Activated naive CD4-positive, alpha-beta T cell treated with anti-CD3 and anti-CD28 coated beads, Interleukin-2, amount 50 U/mL, for 72 hours (primary cell): ENCODE measurements around the gene VTI1A. TPM values are rescaled to one million over a fixed set of nuclear protein-coding genes. Genes with fewer than 3 reads are reported as not detected.
"Not testable (repeated sequence)": the region's sequence is repeated elsewhere in the genome, so short reads cannot be mapped to it uniquely, and the experiment has no call there.

Source experiments
- ATAC-seq, 2 donors: fragments of 150-1000 bp; cut with Tn5 transposase; 2 replicates each; pipeline ENCODE4 v1.10.0; 2021; ENCODE audit warnings: mild to moderate bottlenecking in 2 of 2, moderate library complexity in 2 of 2
- DNase-seq, 2 donors: peaks; one replicate each; pipeline ENCODE4 v3.0.0; 2021 to 2022; ENCODE audit warnings: low spot score in 2 of 2
- H3K27ac Mint-ChIP-seq, 2 donors: one replicate each; pipeline ENCODE4 v1.8.0; 2022; ENCODE audit warnings: mild to moderate bottlenecking in 2 of 2, mixed read lengths in 2 of 2
- H3K36me3 Mint-ChIP-seq, 2 donors: one replicate each; pipeline ENCODE4 v1.8.0; 2022; ENCODE audit warnings: mixed read lengths in 2 of 2
- H3K9me3 Mint-ChIP-seq, 2 donors: one replicate each; pipeline ENCODE4 v1.8.0; 2022; ENCODE audit warnings: mixed read lengths in 2 of 2
- total RNA-seq, 2 donors: library from RNA; stranded (reverse); gene quantifications; one replicate each; pipeline ENCODE4 v1.2.3, GENCODE V29; 2022

Gene VTI1A
- total RNA-seq, 2 donors from 2014 or later = 39.7 to 40.8 TPM

DNA sequence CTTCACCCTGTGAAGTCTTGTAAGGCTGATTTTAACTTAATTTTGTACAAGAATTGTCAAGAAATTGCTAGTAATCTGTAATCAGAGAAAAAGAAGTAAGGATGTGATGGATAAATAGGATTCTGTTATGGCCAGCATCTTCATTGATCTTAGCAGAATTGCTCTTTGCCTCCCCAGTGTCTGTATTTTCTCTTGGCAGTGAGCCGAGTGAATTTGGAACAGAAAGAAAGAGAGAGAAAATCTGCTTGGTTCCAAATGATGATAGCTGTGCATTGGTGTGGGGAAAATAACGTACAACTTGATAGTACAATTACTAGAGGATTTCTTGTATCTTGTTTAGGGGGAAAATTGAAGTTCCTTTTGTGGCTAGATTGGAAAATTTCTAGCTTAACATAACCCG lies 34.6 kb downstream of the VTI1A start:
- Mint-ChIP-seq H3K27ac (no peak overlapping the region), H3K36me3 (no peaks in the 10 kb centered on the region), H3K9me3 (no peaks in the 10 kb centered on the region)
- ATAC-seq (no peak), DNase-seq (no peak)

DNA sequence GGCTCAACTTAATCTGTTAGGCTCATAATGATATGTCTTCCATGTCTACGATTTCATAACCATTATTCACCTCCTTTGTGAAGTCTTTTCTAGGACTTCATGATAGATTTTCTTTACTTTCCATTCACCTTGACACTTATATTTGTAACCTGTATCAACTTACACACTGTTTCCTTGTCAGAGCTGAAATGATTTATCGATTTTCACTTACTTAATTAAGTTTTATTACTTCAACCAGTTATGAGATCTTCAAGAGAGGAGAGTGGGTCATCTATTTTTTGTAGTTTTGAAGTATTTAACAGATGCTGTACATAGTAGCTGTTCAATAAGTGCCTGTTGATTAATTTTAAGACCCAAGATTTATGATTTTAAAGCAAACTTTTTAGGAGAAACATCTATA lies 37.4 kb downstream of the VTI1A start:
- H3K27ac Mint-ChIP-seq = no peak overlapping the region
- ATAC-seq (no peak), DNase-seq (no peak)
- no peaks in the 10 kb centered on the region for H3K9me3 Mint-ChIP-seq
- H3K36me3 Mint-ChIP-seq = no peaks in the 10 kb centered on the region

GRCh38 chr10:112487964-112488363 lies 40.9 kb downstream of the VTI1A start:
- Mint-ChIP-seq H3K27ac (no peak overlapping the region), H3K9me3 (no peaks in the 10 kb centered on the region), H3K36me3 (no peaks in the 10 kb centered on the region)
- DNase-seq = no peak
- ATAC-seq = no peak

DNA sequence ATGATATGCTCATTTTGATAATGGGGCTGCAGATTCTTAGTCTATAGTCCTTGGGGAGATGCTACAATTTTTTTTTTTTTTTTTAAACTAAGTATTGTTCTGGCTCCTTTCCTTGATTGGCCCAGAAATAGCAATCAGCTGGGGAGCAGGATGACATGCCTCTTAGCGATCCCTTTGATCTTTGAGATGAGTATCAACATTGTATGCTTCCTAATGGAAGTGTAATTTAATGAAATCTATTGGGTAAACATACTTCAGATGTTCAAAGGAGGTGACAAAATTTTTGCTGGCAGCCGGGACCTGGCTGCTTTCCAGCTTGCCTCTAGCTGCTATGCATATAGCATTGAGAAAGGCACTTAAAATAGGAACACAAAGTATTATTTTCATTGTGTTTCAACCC lies 43.5 kb downstream of the VTI1A start:
- DNase-seq (no peak), ATAC-seq (no peak)
- Mint-ChIP-seq H3K9me3 (no peaks in the 10 kb centered on the region), H3K36me3 (no peaks in the 10 kb centered on the region), H3K27ac (no peak overlapping the region)

GRCh38 chr10:112491144-112491543 lies 44.1 kb downstream of the VTI1A start:
- no peak overlapping the region for H3K27ac Mint-ChIP-seq

GRCh38 chr10:112492736-112493135 lies 45.7 kb downstream of the VTI1A start:
- no peaks in the 10 kb centered on the region for H3K9me3 Mint-ChIP-seq
- no peak for ATAC-seq
- no peaks in the 10 kb centered on the region for H3K36me3 Mint-ChIP-seq
- H3K27ac Mint-ChIP-seq = no peak overlapping the region
- no peak for DNase-seq

More at GRCh38 chr10:112491144-112491543, 44.1 kb downstream of the VTI1A start:
- Mint-ChIP-seq H3K36me3 (no peaks in the 10 kb centered on the region), H3K9me3 (no peaks in the 10 kb centered on the region)
- peak in 1 of 2 donors; percentile 69 for ATAC-seq
- DNase-seq = no peak

DNA sequence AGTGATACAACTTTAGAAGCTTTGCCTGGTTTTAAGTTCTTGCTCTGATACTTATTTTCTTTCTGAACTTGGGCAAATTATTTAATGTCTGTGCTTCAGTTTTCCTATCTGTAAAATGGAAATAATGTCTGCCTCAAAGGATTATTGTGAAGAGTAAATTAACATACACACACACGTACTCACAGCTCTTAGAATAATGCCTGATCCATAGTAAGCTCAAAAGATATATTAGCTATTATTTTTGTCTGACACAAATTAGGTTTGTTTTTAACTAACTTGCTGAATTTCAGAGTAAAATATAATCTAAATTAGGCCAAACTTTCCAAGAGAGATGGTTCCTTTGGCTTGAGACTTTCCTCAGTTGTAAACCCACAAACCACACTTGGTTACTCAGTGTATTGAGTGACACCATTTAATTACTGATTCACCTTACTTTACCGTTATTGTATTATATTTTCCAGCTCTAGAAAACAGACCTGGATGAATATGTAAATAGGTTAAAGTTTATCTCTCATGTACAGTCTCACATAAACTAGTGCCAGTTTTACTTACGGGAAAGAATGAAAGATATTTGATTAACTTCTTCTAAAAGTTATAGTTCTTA lies 50.4 kb downstream of the VTI1A start:
- Mint-ChIP-seq H3K9me3 (peaks cover 0 to 4% of the 10 kb centered on the region in 2 donors), H3K36me3 (peaks cover 0 to 14% of the 10 kb centered on the region in 2 donors)
- ATAC-seq = peak in 1 of 2 donors; percentile 40

GRCh38 chr10:112498806-112499205 lies 51.8 kb downstream of the VTI1A start:
- ATAC-seq (no peak), DNase-seq (no peak)
- Mint-ChIP-seq H3K36me3 (peaks cover 0 to 14% of the 10 kb centered on the region in 2 donors), H3K9me3 (peaks cover 0 to 4% of the 10 kb centered on the region in 2 donors), H3K27ac (no peak overlapping the region)

More for the DNA sequence above, 50.4 kb downstream of the VTI1A start:
- no peak for DNase-seq
- no peak overlapping the region for H3K27ac Mint-ChIP-seq

DNA sequence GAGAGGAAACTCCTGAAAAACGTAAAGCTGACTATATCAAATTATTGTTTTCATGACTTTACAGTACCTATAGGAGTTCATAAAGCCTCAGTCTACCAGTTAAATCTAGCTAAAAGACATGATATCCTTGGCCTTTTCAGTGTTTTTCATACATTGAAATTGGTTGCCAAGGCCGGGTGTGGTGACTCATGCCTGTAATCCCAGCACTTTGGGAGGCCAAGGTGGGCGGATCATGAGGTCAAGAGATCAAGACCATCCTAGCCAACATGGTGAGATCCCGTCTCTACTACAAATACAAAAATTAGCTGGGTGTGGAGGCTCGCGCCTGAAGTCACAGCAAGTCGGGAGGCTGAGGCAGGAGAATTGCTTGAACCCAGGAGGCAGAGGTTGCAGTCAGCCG lies 53.0 kb downstream of the VTI1A start:
- Mint-ChIP-seq H3K27ac (peak overlapping the region in 1 of 2 donors; percentile 29), H3K36me3 (peaks cover 0 to 14% of the 10 kb centered on the region in 2 donors)
- not testable (repeated sequence) for DNase-seq, H3K9me3 Mint-ChIP-seq, ATAC-seq

DNA sequence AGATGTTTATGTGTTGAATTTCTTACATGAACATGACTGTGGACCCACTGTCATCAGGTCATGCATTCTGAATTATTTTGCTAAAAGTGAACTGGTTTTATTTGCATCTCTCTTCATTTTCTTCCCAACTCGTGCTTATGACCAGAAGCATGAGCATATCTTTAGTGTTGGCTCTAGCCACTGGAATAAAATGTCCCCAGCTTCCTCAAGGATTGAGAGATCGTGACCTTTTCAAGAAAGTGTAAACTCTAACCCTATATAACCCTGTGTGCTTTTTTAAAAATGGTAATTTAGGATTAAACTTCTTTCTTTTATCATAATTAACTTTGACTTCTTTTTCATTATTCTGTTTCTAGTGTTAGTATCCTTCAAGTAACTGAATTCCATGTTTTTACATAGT lies 55.5 kb downstream of the VTI1A start:
- ATAC-seq = no peak
- Mint-ChIP-seq H3K36me3 (peaks cover 0 to 14% of the 10 kb centered on the region in 2 donors), H3K9me3 (peaks cover 0 to 4% of the 10 kb centered on the region in 2 donors), H3K27ac (no peak overlapping the region)
- no peak for DNase-seq

DNA sequence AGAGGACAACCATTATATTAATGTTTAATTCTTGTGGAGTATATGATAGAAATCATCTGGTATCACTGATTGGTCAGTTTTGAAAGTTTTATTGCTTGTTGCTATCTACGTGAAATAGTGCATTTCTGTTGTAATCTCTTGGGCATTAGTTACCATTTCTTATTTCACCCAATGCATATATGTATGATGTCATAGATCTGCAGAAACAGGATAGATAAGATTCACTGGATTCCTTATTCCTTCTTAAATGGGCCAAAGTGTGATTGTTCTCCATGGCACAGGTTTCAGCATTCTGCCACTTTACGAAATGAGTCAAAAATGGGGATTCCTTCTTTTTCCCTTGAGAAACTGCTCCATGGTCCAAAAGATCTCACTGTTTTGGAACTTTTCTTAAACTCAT lies 56.6 kb downstream of the VTI1A start:
- DNase-seq (no peak), ATAC-seq (no peak)
- Mint-ChIP-seq H3K9me3 (peaks cover 0 to 4% of the 10 kb centered on the region in 2 donors), H3K27ac (no peak overlapping the region), H3K36me3 (peaks cover 0 to 14% of the 10 kb centered on the region in 2 donors)

- peaks cover 4 to 7% of the 10 kb centered on the region in 2 donors for H3K36me3 Mint-ChIP-seq
- DNase-seq (no peak), ATAC-seq (no peak)
- peaks cover 0 to 5% of the 10 kb centered on the region in 2 donors for H3K9me3 Mint-ChIP-seq
- no peak overlapping the region for H3K27ac Mint-ChIP-seq
These were observed 60.0 kb downstream of the VTI1A start for GRCh38 chr10:112507046-112507445.

GRCh38 chr10:112507988-112508387 lies 61.0 kb downstream of the VTI1A start:
- H3K9me3 Mint-ChIP-seq = peaks cover 0 to 5% of the 10 kb centered on the region in 2 donors
- DNase-seq = no peak
- H3K36me3 Mint-ChIP-seq = peaks cover 4 to 7% of the 10 kb centered on the region in 2 donors
- ATAC-seq = no peak
- H3K27ac Mint-ChIP-seq = no peak overlapping the region

GRCh38 chr10:112509558-112510291 lies 62.7 kb downstream of the VTI1A start:
- no peak for DNase-seq
- H3K27ac Mint-ChIP-seq = no peak overlapping the region
- H3K9me3 Mint-ChIP-seq = peaks cover 0 to 5% of the 10 kb centered on the region in 2 donors
- H3K36me3 Mint-ChIP-seq = peaks cover 4 to 7% of the 10 kb centered on the region in 2 donors
- ATAC-seq = no peak

- no peak for DNase-seq
- Mint-ChIP-seq H3K9me3 (peaks cover 0 to 5% of the 10 kb centered on the region in 2 donors), H3K27ac (no peak overlapping the region), H3K36me3 (peaks cover 4 to 7% of the 10 kb centered on the region in 2 donors)
- peak; percentile 80 to 85 for ATAC-seq
These were observed 63.4 kb downstream of the VTI1A start for GRCh38 chr10:112510384-112510783.

- DNase-seq = no peak
- H3K9me3 Mint-ChIP-seq = peaks cover 0 to 5% of the 10 kb centered on the region in 2 donors
- peaks cover 4 to 7% of the 10 kb centered on the region in 2 donors for H3K36me3 Mint-ChIP-seq
- no peak overlapping the region for H3K27ac Mint-ChIP-seq
- no peak for ATAC-seq
These were observed 65.3 kb downstream of the VTI1A start for GRCh38 chr10:112512294-112512693.

GRCh38 chr10:112515126-112515525 lies 68.1 kb downstream of the VTI1A start:
- H3K36me3 Mint-ChIP-seq = peaks cover 4 to 7% of the 10 kb centered on the region in 2 donors

GRCh38 chr10:112515852-112516251 lies 68.8 kb downstream of the VTI1A start:
- H3K36me3 Mint-ChIP-seq = peaks cover 4 to 7% of the 10 kb centered on the region in 2 donors
- DNase-seq = no peak
- H3K27ac Mint-ChIP-seq = no peak overlapping the region
- ATAC-seq = no peak
- peaks cover 0 to 5% of the 10 kb centered on the region in 2 donors for H3K9me3 Mint-ChIP-seq

More at GRCh38 chr10:112515126-112515525, 68.1 kb downstream of the VTI1A start:
- DNase-seq = no peak
- no peak for ATAC-seq
- Mint-ChIP-seq H3K27ac (no peak overlapping the region), H3K9me3 (peaks cover 0 to 5% of the 10 kb centered on the region in 2 donors)
